Fibroblast of lung (primary cell): ENCODE measurements around the gene HRH1. TPM values are rescaled to one million over a fixed set of nuclear protein-coding genes. Genes with fewer than 3 reads are reported as not detected.
A peak's percentile ranks its signal among the peaks of the same experiment; 100 is the strongest.
"Not testable (repeated sequence)": the region's sequence is repeated elsewhere in the genome, so short reads cannot be mapped to it uniquely, and the experiment has no call there.

Source experiments
- DNase-seq, 2 donors: peaks; one replicate each; pipeline versions ENCODE4 v3.0.0 to v3.0.0-alpha.2; 2010; ENCODE audit warnings: low read depth in 2 of 2
- H2AFZ ChIP-seq: 2 replicates; pipeline ENCODE4 v1.5.1; 2012; ENCODE audit warnings: low read length, control low read depth, inconsistent platforms
- H3K27ac ChIP-seq: 2 replicates; pipeline ENCODE4 v1.5.1; 2011; ENCODE audit warnings: low read length, control low read depth; ENCODE audit not compliant: insufficient read depth
- H3K27me3 ChIP-seq: 2 replicates; pipeline ENCODE4 v1.5.1; 2011; ENCODE audit warnings: mild to moderate bottlenecking, low read length; ENCODE audit not compliant: control insufficient read depth, insufficient read depth
- H3K36me3 ChIP-seq: 2 replicates; pipeline ENCODE4 v1.5.1; 2011; ENCODE audit warnings: low read length; ENCODE audit not compliant: control insufficient read depth, insufficient read depth
- H3K4me1 ChIP-seq: 2 replicates; pipeline ENCODE4 v1.5.1; 2011; ENCODE audit warnings: low read length; ENCODE audit not compliant: control insufficient read depth, insufficient read depth; ENCODE audit errors: extremely low read depth
- H3K4me2 ChIP-seq: 2 replicates; pipeline ENCODE4 v1.5.1; 2011; ENCODE audit warnings: low read length, control low read depth; ENCODE audit not compliant: insufficient read depth; ENCODE audit errors: extremely low read depth
- H3K4me3 ChIP-seq, 4 experiments: fragments of 200-600 bp in 1 of 4; sonication (generic) in 1 of 4; replicated peaks in 1 of 4; 2 replicates each; pipeline ENCODE4 v1.5.1; 2011 to 2016; ENCODE audit warnings: low read length in 4 of 4, low read depth in 3 of 4, mild to moderate bottlenecking in 3 of 4, control low read depth in 2 of 4, inconsistent platforms in 1 of 4, mixed read lengths in 1 of 4; ENCODE audit not compliant: insufficient read depth in 1 of 4; ENCODE audit errors: control extremely low read depth in 1 of 4
- H3K79me2 ChIP-seq: 2 replicates; pipeline ENCODE4 v1.5.1; 2012; ENCODE audit warnings: mild to moderate bottlenecking, low read length, inconsistent platforms; ENCODE audit not compliant: control insufficient read depth, insufficient read depth
- H3K9ac ChIP-seq: 2 replicates; pipeline ENCODE4 v1.5.1; 2011; ENCODE audit warnings: mild to moderate bottlenecking, low read length, control low read depth; ENCODE audit not compliant: insufficient read depth
- H3K9me3 ChIP-seq: 2 replicates; pipeline ENCODE4 v1.5.1; 2012; ENCODE audit warnings: low read depth, low read length; ENCODE audit not compliant: control insufficient read depth, insufficient read depth
- H4K20me1 ChIP-seq: 2 replicates; pipeline ENCODE4 v1.5.1; 2011; ENCODE audit warnings: low read length; ENCODE audit not compliant: control insufficient read depth, insufficient read depth; ENCODE audit errors: extremely low read depth
- EZH2 ChIP-seq: IDR thresholded peaks from 2 replicates; pipeline ENCODE4 v1.5.1; 2012; ENCODE audit warnings: low read length, control low read depth, mild to moderate bottlenecking; ENCODE audit errors: missing control alignments
- polyA plus RNA-seq, 2 donors: library from polyadenylated mRNA; depleted of rRNA in 1 of 2; stranded (reverse) in 1 of 2; unstranded in 1 of 2; fragments of >200 nt; gene quantifications; 2 replicates each; pipeline ENCODE4 v1.2.1, GENCODE V29; 2011 to 2012; ENCODE audit warnings: missing spikeins in 1 of 2
- total RNA-seq: library from RNA; depleted of rRNA; stranded (reverse); fragments of >200 nt; gene quantifications from 2 replicates; pipeline ENCODE4 v1.2.1, GENCODE V29; 2014
- TF ChIP-seq, protein P1 (sequence below), 2 donors: IDR thresholded peaks in 1 of 2; conservative IDR thresholded peaks in 1 of 2; 1 replicate in 1 of 2; 2 replicates in 1 of 2; pipeline ENCODE4 v1.5.1; 2011 to 2012; ENCODE audit warnings: low read length in 2 of 2, control low read depth in 1 of 2, inconsistent platforms in 1 of 2, low read depth in 1 of 2, mild to moderate bottlenecking in 1 of 2

HRH1 gene
- total and polyA plus RNA-seq, 2 donors (not counting 1 experiment from before 2014, with no cell fraction given) = 12.6 to 30.6 TPM

GRCh38 chr3:11254876-11255275 is 100.6 kb downstream of the HRH1 start:
- no peaks in the 10 kb centered on the region for H3K36me3 ChIP-seq
- no peaks in the 10 kb centered on the region for H4K20me1 ChIP-seq
- H3K9ac ChIP-seq = no peak overlapping the region
- no peak overlapping the region for H3K4me3 ChIP-seq
- no peaks in the 10 kb centered on the region for H3K4me1 ChIP-seq
- H3K79me2 ChIP-seq = no peaks in the 10 kb centered on the region
- H3K4me2 ChIP-seq = no peak overlapping the region
- no peaks in the 10 kb centered on the region for H3K9me3 ChIP-seq
- no peaks in the 10 kb centered on the region for H3K27me3 ChIP-seq
- H3K27ac ChIP-seq = no peak overlapping the region
- DNase-seq = no peak
- H2AFZ ChIP-seq = no peak overlapping the region
- TF ChIP-seq, protein P1, sequence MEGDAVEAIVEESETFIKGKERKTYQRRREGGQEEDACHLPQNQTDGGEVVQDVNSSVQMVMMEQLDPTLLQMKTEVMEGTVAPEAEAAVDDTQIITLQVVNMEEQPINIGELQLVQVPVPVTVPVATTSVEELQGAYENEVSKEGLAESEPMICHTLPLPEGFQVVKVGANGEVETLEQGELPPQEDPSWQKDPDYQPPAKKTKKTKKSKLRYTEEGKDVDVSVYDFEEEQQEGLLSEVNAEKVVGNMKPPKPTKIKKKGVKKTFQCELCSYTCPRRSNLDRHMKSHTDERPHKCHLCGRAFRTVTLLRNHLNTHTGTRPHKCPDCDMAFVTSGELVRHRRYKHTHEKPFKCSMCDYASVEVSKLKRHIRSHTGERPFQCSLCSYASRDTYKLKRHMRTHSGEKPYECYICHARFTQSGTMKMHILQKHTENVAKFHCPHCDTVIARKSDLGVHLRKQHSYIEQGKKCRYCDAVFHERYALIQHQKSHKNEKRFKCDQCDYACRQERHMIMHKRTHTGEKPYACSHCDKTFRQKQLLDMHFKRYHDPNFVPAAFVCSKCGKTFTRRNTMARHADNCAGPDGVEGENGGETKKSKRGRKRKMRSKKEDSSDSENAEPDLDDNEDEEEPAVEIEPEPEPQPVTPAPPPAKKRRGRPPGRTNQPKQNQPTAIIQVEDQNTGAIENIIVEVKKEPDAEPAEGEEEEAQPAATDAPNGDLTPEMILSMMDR (conservative IDR thresholded peaks at IDR 0.05 in 1 of 2, IDR thresholded peaks at IDR 0.05 in 1 of 2; ENCODE audit: low read depth in 1 of 2, low read length in 2 of 2) = no peak
- no peak for TF ChIP-seq EZH2

DNA sequence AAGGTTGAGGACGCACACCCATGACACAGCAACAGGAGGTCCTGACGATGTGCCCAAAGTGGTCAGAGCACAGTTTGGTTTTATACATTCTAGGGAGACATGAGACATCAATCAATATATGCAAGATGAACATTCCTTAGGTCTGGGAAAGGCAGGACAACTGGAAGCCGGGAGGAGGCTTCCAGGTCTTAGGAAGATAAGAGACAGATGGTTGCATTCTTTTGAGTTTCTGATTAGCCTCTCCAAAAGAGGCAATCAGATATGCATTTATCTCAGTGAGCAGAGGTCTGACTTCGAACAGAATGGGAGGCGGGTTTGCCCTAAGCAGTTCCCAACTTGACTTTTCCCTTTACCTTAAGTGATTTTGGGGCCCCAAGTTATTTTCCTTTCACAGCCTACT is 101.2 kb downstream of the HRH1 start:
- not testable (repeated sequence) for H3K4me1 ChIP-seq, H2AFZ ChIP-seq, H3K4me3 ChIP-seq, H3K4me2 ChIP-seq, H3K27me3 ChIP-seq, H4K20me1 ChIP-seq, H3K36me3 ChIP-seq, H3K9ac ChIP-seq, H3K79me2 ChIP-seq, H3K27ac ChIP-seq, H3K9me3 ChIP-seq
- DNase-seq = peak in 1 of 2 donors; percentile 64

DNA sequence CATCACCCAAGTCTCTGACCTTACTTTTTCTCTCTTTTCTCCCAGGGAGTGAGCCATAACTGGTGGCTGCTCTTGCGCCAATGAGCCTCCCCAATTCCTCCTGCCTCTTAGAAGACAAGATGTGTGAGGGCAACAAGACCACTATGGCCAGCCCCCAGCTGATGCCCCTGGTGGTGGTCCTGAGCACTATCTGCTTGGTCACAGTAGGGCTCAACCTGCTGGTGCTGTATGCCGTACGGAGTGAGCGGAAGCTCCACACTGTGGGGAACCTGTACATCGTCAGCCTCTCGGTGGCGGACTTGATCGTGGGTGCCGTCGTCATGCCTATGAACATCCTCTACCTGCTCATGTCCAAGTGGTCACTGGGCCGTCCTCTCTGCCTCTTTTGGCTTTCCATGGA is 104.7 kb downstream of the HRH1 start:
- H3K9me3 ChIP-seq = no peaks in the 10 kb centered on the region
- TF ChIP-seq, protein P1 (conservative IDR thresholded peaks at IDR 0.05 in 1 of 2, IDR thresholded peaks at IDR 0.05 in 1 of 2; ENCODE audit: low read depth in 1 of 2, low read length in 2 of 2) = no peak
- TF ChIP-seq EZH2 = no peak
- H3K27ac ChIP-seq = no peak overlapping the region
- no peaks in the 10 kb centered on the region for H3K36me3 ChIP-seq
- no peaks in the 10 kb centered on the region for H3K4me1 ChIP-seq
- H4K20me1 ChIP-seq = no peaks in the 10 kb centered on the region
- H3K79me2 ChIP-seq = no peaks in the 10 kb centered on the region
- no peak overlapping the region for H3K4me2 ChIP-seq
- no peak overlapping the region for H3K9ac ChIP-seq
- H3K27me3 ChIP-seq = no peaks in the 10 kb centered on the region
- no peak overlapping the region for H2AFZ ChIP-seq
- DNase-seq = no peak
- H3K4me3 ChIP-seq = no peak overlapping the region
